Lung (tissue), 12 donors: ENCODE measurements around the gene GPS1. TPM values are rescaled to one million over a fixed set of nuclear protein-coding genes. Genes with fewer than 3 reads are reported as not detected.

Experiments
- ATAC-seq: fragments of 200-7000 bp; cut with Tn5 transposase; one replicate; pipeline ENCODE4 v1.9.1; 2020; ENCODE audit warnings: moderate number of reproducible peaks; ENCODE audit not compliant: insufficient read depth, low FRiP score
- DNase-seq, 3 donors: peaks; one replicate each; pipeline ENCODE4 v3.0.0-alpha.2; 2013 to 2017
- H3K27ac ChIP-seq, 2 donors: one replicate each; pipeline ENCODE4 v1.5.1; 2013; ENCODE audit warnings: mild to moderate bottlenecking in 2 of 2, moderate library complexity in 2 of 2, control low read depth in 1 of 2, inconsistent platforms in 1 of 2, low read depth in 1 of 2, low read length in 1 of 2
- H3K27me3 ChIP-seq, 3 donors: one replicate each; pipeline ENCODE4 v1.5.1; 2013; ENCODE audit warnings: low read length in 2 of 3; ENCODE audit not compliant: control insufficient read depth in 3 of 3, insufficient read depth in 3 of 3
- H3K36me3 ChIP-seq, 4 donors: one replicate each; pipeline ENCODE4 v1.5.1; 2013; ENCODE audit warnings: low read length in 4 of 4, mild to moderate bottlenecking in 1 of 4, moderate library complexity in 1 of 4; ENCODE audit not compliant: control insufficient read depth in 4 of 4, insufficient read depth in 4 of 4
- H3K4me1 ChIP-seq, 5 donors: one replicate each; pipeline ENCODE4 v1.5.1; 2013; ENCODE audit warnings: low read length in 5 of 5, mild to moderate bottlenecking in 2 of 5, moderate library complexity in 1 of 5; ENCODE audit not compliant: control insufficient read depth in 5 of 5, insufficient read depth in 5 of 5
- H3K4me3 ChIP-seq: one replicate; pipeline ENCODE4 v1.5.1; 2013; ENCODE audit warnings: mild to moderate bottlenecking, control low read depth, moderate library complexity
- H3K9ac ChIP-seq, 2 donors: one replicate each; pipeline ENCODE4 v1.5.1; 2013; ENCODE audit warnings: low read length in 2 of 2, control low read depth in 1 of 2; ENCODE audit not compliant: insufficient read depth in 1 of 2
- H3K9me3 ChIP-seq, 4 donors: one replicate each; pipeline ENCODE4 v1.5.1; 2013; ENCODE audit warnings: low read length in 3 of 4, mild to moderate bottlenecking in 1 of 4, moderate library complexity in 1 of 4; ENCODE audit not compliant: control insufficient read depth in 4 of 4, insufficient read depth in 3 of 4
- CTCF ChIP-seq: IDR thresholded peaks from 2 replicates; pipeline ENCODE4 v1.5.1; 2012; ENCODE audit warnings: mild to moderate bottlenecking; ENCODE audit errors: control extremely low read depth, extremely low read depth
- WGBS, 2 donors: extraction: QIAGEN DNeasy Blood & Tissue Kit; methylation state at CpG; one replicate each; pipeline ENCODE4 v1.1.7; 2013; 5-methylcytosine and 5-hydroxymethylcytosine counted together
- polyA plus RNA-seq, 2 donors: library from polyadenylated mRNA; stranded (reverse); fragments of 200-250 nt; gene quantifications; one replicate each; pipeline ENCODE4 v1.2.1, GENCODE V29; 2013
- total RNA-seq, 2 donors: library from RNA; depleted of rRNA in 1 of 2; stranded (reverse); fragments of >200 nt in 1 of 2; gene quantifications; one replicate each; pipeline ENCODE4 v1.2.1, GENCODE V29; 2014 to 2021
- donor health status: control.
- donor health status: control.
- donor health status: Bipolar disorder and iron deficiency.
- donor health status: healthy.
- donor health status: DM: yes; HTN: yes; CAD: no.

GPS1 gene
- total and polyA plus RNA-seq, 4 donors = 71.0 to 102 (median 89.4) TPM

DNA sequence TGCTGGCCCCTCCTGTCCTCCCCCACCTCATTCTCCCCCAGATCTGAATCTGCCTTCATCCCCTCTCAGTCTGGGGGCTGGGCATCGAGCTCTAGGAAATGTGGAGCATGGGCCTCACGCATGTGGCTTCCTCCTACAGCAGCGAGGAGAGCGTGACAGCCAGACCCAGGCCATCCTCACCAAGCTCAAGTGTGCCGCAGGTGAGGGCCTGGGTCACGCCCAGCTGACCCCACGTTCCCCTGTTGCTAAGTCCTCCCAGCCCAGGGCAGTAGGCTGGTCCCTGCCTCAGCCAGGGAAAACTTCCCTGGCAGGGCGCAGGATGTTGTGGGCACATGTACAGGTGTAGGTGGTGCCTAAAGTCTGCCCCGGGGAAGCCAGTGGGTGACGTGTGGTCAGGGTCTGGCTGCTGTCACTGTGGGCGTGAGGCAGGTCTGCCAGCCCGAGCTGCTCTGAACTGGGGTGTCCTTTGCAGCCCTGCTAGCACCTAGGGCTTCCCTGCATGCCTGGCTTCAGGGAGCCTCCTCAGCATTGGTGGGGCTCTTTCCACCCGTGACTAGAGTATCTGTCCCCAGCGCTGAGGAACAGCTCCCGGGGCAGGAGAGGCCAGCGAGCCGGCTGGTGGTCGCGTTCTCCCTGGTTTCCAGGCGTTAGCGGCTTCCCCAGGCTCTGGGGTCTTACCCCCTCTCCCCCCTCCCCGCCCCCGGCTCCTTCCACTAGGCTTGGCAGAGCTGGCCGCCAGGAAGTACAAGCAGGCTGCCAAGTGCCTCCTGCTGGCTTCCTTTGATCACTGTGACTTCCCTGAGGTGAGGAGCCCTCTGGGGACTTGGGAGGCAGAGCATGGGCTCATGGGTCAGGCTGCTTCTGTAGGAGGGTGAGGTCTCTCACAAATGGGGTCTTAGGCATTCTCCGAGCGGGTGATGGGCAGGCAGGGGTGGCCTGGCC lies 3.6 kb downstream of the GPS1 start:
- H3K9me3 ChIP-seq = no peaks in the 10 kb centered on the region
- H3K4me3 ChIP-seq = no peak overlapping the region
- WGBS, 2 donors = 85 to 90% methylated on average over 25 to 26 of the region's 26 CpGs
- no peak for DNase-seq
- H3K4me1 ChIP-seq = peaks cover 0 to 21% (median 8%) of the 10 kb centered on the region in 5 donors
- no peak for TF ChIP-seq CTCF
- H3K9ac ChIP-seq = no peak overlapping the region
- H3K27me3 ChIP-seq = no peaks in the 10 kb centered on the region
- H3K27ac ChIP-seq = no peak overlapping the region
- no peak for ATAC-seq
- peaks cover 5 to 66% (median 15%) of the 10 kb centered on the region in 4 donors for H3K36me3 ChIP-seq

DNA sequence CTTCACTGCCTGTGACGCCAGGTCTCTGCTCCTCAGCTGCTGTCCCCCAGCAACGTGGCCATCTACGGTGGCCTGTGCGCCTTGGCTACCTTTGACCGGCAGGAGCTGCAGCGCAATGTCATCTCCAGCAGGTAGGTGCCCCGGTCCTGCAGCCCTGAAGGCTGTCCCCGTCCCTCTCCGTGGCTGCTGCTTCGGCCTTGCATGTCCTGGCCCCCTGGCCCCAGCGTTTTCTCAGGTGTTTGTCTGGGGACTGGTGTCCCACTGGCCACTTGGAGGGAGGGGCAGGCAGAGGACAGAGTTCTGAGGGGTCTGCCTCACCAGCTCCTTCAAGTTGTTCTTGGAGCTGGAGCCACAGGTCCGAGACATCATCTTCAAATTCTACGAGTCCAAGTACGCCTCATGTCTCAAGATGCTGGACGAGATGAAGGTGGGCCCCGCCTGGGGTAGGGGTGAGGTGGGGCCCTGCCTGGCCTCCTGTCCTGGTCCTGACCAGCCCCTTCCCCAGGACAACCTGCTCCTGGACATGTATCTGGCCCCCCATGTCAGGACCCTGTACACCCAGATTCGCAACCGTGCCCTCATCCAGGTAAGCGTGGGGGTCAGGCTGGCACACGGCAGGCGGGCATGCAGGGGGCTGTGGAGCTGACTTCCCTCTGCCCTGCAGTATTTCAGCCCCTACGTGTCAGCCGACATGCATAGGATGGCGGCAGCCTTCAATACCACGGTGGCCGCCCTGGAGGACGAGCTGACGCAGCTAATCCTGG lies 4.4 kb downstream of the GPS1 start:
- H3K27ac ChIP-seq = no peak overlapping the region
- H3K9ac ChIP-seq = no peak overlapping the region
- TF ChIP-seq CTCF = no peak
- H3K4me1 ChIP-seq = peaks cover 0 to 14% (median 4%) of the 10 kb centered on the region in 5 donors
- H3K27me3 ChIP-seq = no peaks in the 10 kb centered on the region
- no peaks in the 10 kb centered on the region for H3K9me3 ChIP-seq
- ATAC-seq (no peak), DNase-seq (peak in 1 of 3 donors; percentile 4)
- H3K4me3 ChIP-seq = no peak overlapping the region
- WGBS, 2 donors = 93 to 95% methylated on average over 28 of the region's 28 CpGs
- peaks cover 5 to 75% (median 17%) of the 10 kb centered on the region in 4 donors for H3K36me3 ChIP-seq

- Histone ChIP-seq H3K9me3 (no peaks in the 10 kb centered on the region), H3K4me1 (peaks cover 0 to 14% (median 4%) of the 10 kb centered on the region in 5 donors), H3K27ac (no peak overlapping the region), H3K9ac (no peak overlapping the region), H3K27me3 (no peaks in the 10 kb centered on the region), H3K36me3 (peaks cover 5 to 81% (median 19%) of the 10 kb centered on the region in 4 donors), H3K4me3 (no peak overlapping the region)
- ATAC-seq = no peak
- WGBS, 2 donors = 89 to 92% methylated on average over 28 to 29 of the region's 29 CpGs
- DNase-seq = peak in 1 of 3 donors; percentile 6
- TF ChIP-seq CTCF = no peak
Measured at GRCh38 chr17:82056729-82057621, 5.3 kb downstream of the GPS1 start.
